Activated T-helper 1 cell treated with anti-CD3 and anti-CD28 coated beads, Interleukin-2, amount 50 U/mL, for 16 hours (primary cell): ENCODE data around the gene REEP1.

Experiments used
- DNase-seq, 2 donors: peaks; one replicate each; pipeline ENCODE4 v3.0.0-alpha.2; 2020; ENCODE audit warnings: low read depth in 1 of 2, low spot score in 1 of 2

Gene REEP1

GRCh38 chr2:86199834-86200177 is 137.6 kb downstream of the REEP1 start:
- no peak for DNase-seq

- no peak for DNase-seq
These were observed 141.5 kb downstream of the REEP1 start for GRCh38 chr2:86195808-86196387.

GRCh38 chr2:86195055-86195807 is 142.2 kb downstream of the REEP1 start, which contains the start of gene IMMT:
Gene IMMT (minus strand): TSS chr2:86195462. CDS start chr2:86195382, 80 bp downstream.
- DNase-seq = peak; percentile 84 to 85

- DNase-seq = no peak
These were observed 142.7 kb downstream of the REEP1 start for GRCh38 chr2:86194751-86195054.

GRCh38 chr2:86193901-86194567 is 143.4 kb downstream of the REEP1 start:
- DNase-seq = no peak

- DNase-seq = no peak
These were observed 147.5 kb downstream of the REEP1 start for GRCh38 chr2:86189782-86190416.

- no peak for DNase-seq
These were observed 151.0 kb downstream of the REEP1 start for GRCh38 chr2:86186431-86186830.

- DNase-seq = no peak
These were observed 151.8 kb downstream of the REEP1 start for GRCh38 chr2:86185517-86186212.

- no peak for DNase-seq
These were observed 160.8 kb downstream of the REEP1 start for GRCh38 chr2:86176597-86176996.

- no peak for DNase-seq
These were observed 161.6 kb downstream of the REEP1 start for GRCh38 chr2:86175828-86176227.

GRCh38 chr2:86174445-86174844 is 163.0 kb downstream of the REEP1 start:
- DNase-seq = no peak

- DNase-seq = no peak
These were observed 164.8 kb downstream of the REEP1 start for GRCh38 chr2:86172610-86173009.

- DNase-seq = no peak
These were observed 166.1 kb downstream of the REEP1 start for GRCh38 chr2:86171295-86171694.

- no peak for DNase-seq
These were observed 167.0 kb downstream of the REEP1 start for GRCh38 chr2:86170449-86170848.
